IMR-90 (cell line): Measurements from ENCODE around the gene SLIT2. TPM values are rescaled to one million over a fixed set of nuclear protein-coding genes. Genes with fewer than 3 reads are reported as not detected.

ENCODE experiments used
- ATAC-seq: fragments of 200-7000 bp; cut with Tn5 transposase; 2 replicates; pipeline ENCODE4 v1.9.1; 2020; ENCODE audit warnings: low read depth, mild to moderate bottlenecking, moderate library complexity
- BruUV-seq: library from RNA; stranded (reverse); fragments of 400-500 nt; replicated peaks from 2 replicates; lab custom pipeline; 2021; lab: Mats Ljungman, UMichigan
- CTCF ChIA-PET: fragments of 300-600 bp; formaldehyde crosslinking; extraction: SDS; loops from one replicate; lab custom pipeline; 2021; ENCODE audit warnings: antibody characterized with exemption; lab: Yijun Ruan, JAX
- POLR2A ChIA-PET: fragments of 300-600 bp; sonication (Branson Sonifier 250); formaldehyde crosslinking; loops from one replicate; lab custom pipeline; 2022; ENCODE audit warnings: antibody characterized with exemption; ENCODE audit not compliant: unreplicated experiment; lab: Charles Lee
- DNase-seq: peaks from one replicate; pipeline ENCODE4 v3.0.0; 2013
- H2AFZ ChIP-seq: replicated peaks from 2 replicates; pipeline ENCODE3; 2013; ENCODE audit warnings: low read length, mild to moderate bottlenecking; ENCODE audit not compliant: poor library complexity
- H2AK5ac ChIP-seq: 2 replicates; pipeline ENCODE4 v1.6.1; 2013; ENCODE audit warnings: low read depth, low read length, inconsistent platforms
- H2AK9ac ChIP-seq: replicated peaks from 2 replicates; pipeline ENCODE3; 2013; ENCODE audit warnings: mild to moderate bottlenecking, low read depth, low read length, moderate library complexity; ENCODE audit not compliant: poor library complexity
- H2BK120ac ChIP-seq: 2 replicates; pipeline ENCODE4 v1.6.1; 2013; ENCODE audit warnings: low read depth, low read length, inconsistent platforms
- H2BK15ac ChIP-seq: 3 replicates; pipeline ENCODE4 v1.6.1; 2013; ENCODE audit warnings: low read depth, low read length, inconsistent platforms
- H2BK20ac ChIP-seq: 2 replicates; pipeline ENCODE4 v1.6.1; 2013; ENCODE audit warnings: low read depth, mild to moderate bottlenecking, inconsistent platforms, low read length, moderate library complexity
- H2BK5ac ChIP-seq: 2 replicates; pipeline ENCODE4 v1.6.1; 2013; ENCODE audit warnings: mild to moderate bottlenecking, low read depth, low read length, inconsistent platforms; ENCODE audit not compliant: poor library complexity, severe bottlenecking
- H3K14ac ChIP-seq: replicated peaks from 2 replicates; pipeline ENCODE4 v1.6.1; 2013; ENCODE audit warnings: low read depth, low read length, inconsistent platforms
- H3K18ac ChIP-seq: 2 replicates; pipeline ENCODE4 v1.6.1; 2013; ENCODE audit warnings: low read depth, low read length, control low read depth
- H3K23ac ChIP-seq: 2 replicates; pipeline ENCODE4 v1.6.1; 2013; ENCODE audit warnings: low read depth, low read length, inconsistent platforms
- H3K27ac ChIP-seq: 2 replicates; pipeline ENCODE4 v1.5.1; 2013; ENCODE audit warnings: mild to moderate bottlenecking, control low read depth, low read length; ENCODE audit not compliant: insufficient read depth
- H3K27me3 ChIP-seq: 2 replicates; pipeline ENCODE4 v1.6.1; 2013; ENCODE audit warnings: low read length; ENCODE audit not compliant: control insufficient read depth, insufficient read depth
- H3K36me3 ChIP-seq: 2 replicates; pipeline ENCODE4 v1.6.1; 2013; ENCODE audit warnings: low read length, mixed read lengths; ENCODE audit not compliant: control insufficient read depth, insufficient read depth
- H3K4ac ChIP-seq: 2 replicates; pipeline ENCODE4 v1.6.1; 2013; ENCODE audit warnings: low read depth, low read length, inconsistent platforms
- H3K4me1 ChIP-seq: 2 replicates; pipeline ENCODE4 v1.6.1; 2013; ENCODE audit warnings: low read length, mixed read lengths; ENCODE audit not compliant: control insufficient read depth, insufficient read depth
- H3K4me2 ChIP-seq: 2 replicates; pipeline ENCODE4 v1.6.1; 2013; ENCODE audit warnings: low read depth, mild to moderate bottlenecking, control low read depth, low read length, moderate library complexity
- H3K4me3 ChIP-seq: 2 replicates; pipeline ENCODE4 v1.5.1; 2013; ENCODE audit warnings: low read depth, mild to moderate bottlenecking, control low read depth, low read length, moderate library complexity; ENCODE audit not compliant: insufficient read depth
- H3K56ac ChIP-seq: 2 replicates; pipeline ENCODE4 v1.6.1; 2013; ENCODE audit warnings: low read length, inconsistent platforms; ENCODE audit not compliant: insufficient read depth; ENCODE audit errors: extremely low read depth
- H3K79me1 ChIP-seq, 2 experiments: 2 replicates each; pipeline ENCODE4 v1.6.1; 2013; ENCODE audit warnings: low read length in 2 of 2, inconsistent platforms in 1 of 2, low read depth in 1 of 2
- H3K9ac ChIP-seq: 2 replicates; pipeline ENCODE4 v1.6.1; 2013; ENCODE audit warnings: low read depth, low read length, control low read depth
- H3K9me1 ChIP-seq: 2 replicates; pipeline ENCODE4 v1.6.1; 2013; ENCODE audit warnings: low read length, inconsistent platforms; ENCODE audit not compliant: insufficient read depth
- H3K9me3 ChIP-seq: 2 replicates; pipeline ENCODE4 v1.6.1; 2013; ENCODE audit warnings: low read length; ENCODE audit not compliant: control insufficient read depth, insufficient read depth
- H4K20me1 ChIP-seq: 2 replicates; pipeline ENCODE4 v1.6.1; 2013; ENCODE audit warnings: low read length, inconsistent platforms; ENCODE audit not compliant: insufficient read depth
- H4K5ac ChIP-seq: 2 replicates; pipeline ENCODE4 v1.6.1; 2013; ENCODE audit warnings: mild to moderate bottlenecking, low read depth, low read length, control low read depth
- H4K8ac ChIP-seq, 2 experiments: 2 replicates each; pipeline ENCODE4 v1.6.1; 2013; ENCODE audit warnings: low read depth in 2 of 2, low read length in 2 of 2, control low read depth in 1 of 2, inconsistent platforms in 1 of 2
- H4K91ac ChIP-seq: 2 replicates; pipeline ENCODE4 v1.6.1; 2013; ENCODE audit warnings: low read depth, low read length, inconsistent platforms; ENCODE audit not compliant: insufficient read depth
- ELK1 ChIP-seq: fragments of 150-350 bp; IDR thresholded peaks from 2 replicates; pipeline ENCODE4 v1.6.1; 2016; ENCODE audit warnings: low read depth, mild to moderate bottlenecking, low read length, moderate library complexity, borderline replicate concordance
- MAFK ChIP-seq: IDR thresholded peaks from 2 replicates; pipeline ENCODE4 v1.6.1; 2012; ENCODE audit warnings: low read depth, low read length, improper control_type of control experiment
- MAZ ChIP-seq: IDR thresholded peaks from 2 replicates; pipeline ENCODE4 v1.6.1; 2012; ENCODE audit warnings: low read depth, mild to moderate bottlenecking, low read length, improper control_type of control experiment, moderate library complexity, borderline replicate concordance
- USF2 ChIP-seq: fragments of 150-350 bp; IDR thresholded peaks from 2 replicates; pipeline ENCODE4 v1.6.1; 2017; ENCODE audit warnings: mild to moderate bottlenecking, antibody characterized with exemption, low read length, low read depth
- WGBS, 2 experiments: methylation state at CpG; one replicate each; pipeline versions ENCODE4 v1.1.5 to v1.1.7; 2013; ENCODE audit warnings: missing lambda C conversion rate in 2 of 2; ENCODE audit not compliant: insufficient read length in 1 of 2; ENCODE audit errors: extremely low coverage in 2 of 2; 5-methylcytosine and 5-hydroxymethylcytosine counted together
- dilution Hi-C: fragments of 300-500 bp; cut with HindIII; formaldehyde crosslinking; loops from one replicate; pipeline ENCODE4 v1.14.3; 2018; ENCODE audit warnings: low sequenced_read_pairs; ENCODE audit not compliant: unreplicated experiment
- in situ Hi-C: fragments of 300-500 bp; cut with MboI; formaldehyde crosslinking; loops from 3 replicates; pipeline ENCODE4 v1.14.3; 2019; ENCODE audit warnings: low sequenced_read_pairs, inconsistent platforms, mixed read lengths
- intact Hi-C: fragments of 100-400 bp; cut with micrococcal nuclease; formaldehyde crosslinking; loops from 2 replicates; pipeline ENCODE4 v1.10.0; 2022
- polyA plus RNA-seq, 3 experiments: library from polyadenylated mRNA; depleted of rRNA; stranded (reverse); fragments of >200 nt; gene quantifications; 2 replicates each; pipeline ENCODE4 v1.2.3, GENCODE V29; 2012; ENCODE audit warnings: low replicate concordance in 1 of 3
- total RNA-seq: library from RNA; depleted of rRNA; stranded (reverse); fragments of >200 nt; gene quantifications from 2 replicates; pipeline ENCODE4 v1.2.3, GENCODE V29; 2012
- TF ChIP-seq, protein P1 (sequence below): conservative IDR thresholded peaks from 2 replicates; pipeline ENCODE4 v1.5.1; 2012; ENCODE audit warnings: mild to moderate bottlenecking, low read depth, low read length, improper control_type of control experiment

The SLIT2 gene
- total and polyA plus RNA-seq, 2 of the 4 experiments (the other 2 are of a cell fraction), result 13.6 to 14.3 TPM

DNA sequence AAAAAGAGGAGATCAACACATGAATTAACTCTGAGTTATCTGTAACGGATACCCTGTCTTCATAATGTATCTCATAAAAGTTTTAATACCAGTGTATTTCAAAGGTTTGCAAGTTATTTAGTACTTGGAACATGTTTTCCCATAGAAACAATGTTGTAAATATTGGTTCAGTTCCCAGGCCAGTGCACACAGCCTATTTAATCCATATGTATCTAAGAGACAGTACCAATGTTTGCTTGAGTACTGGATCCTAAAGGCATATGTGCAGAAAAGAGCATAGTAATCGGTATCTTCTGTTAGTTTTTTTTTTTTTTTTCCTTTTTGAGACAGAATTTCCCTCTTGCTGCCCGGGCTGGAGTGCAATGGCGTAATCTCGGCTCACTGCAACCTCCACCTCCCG, 46.1 kb downstream of the SLIT2 start:
- Histone ChIP-seq H3K4ac (no peak overlapping the region), H3K14ac (no peak overlapping the region), H4K5ac (no peak overlapping the region), H3K27ac (no peak overlapping the region), H4K91ac (no peak overlapping the region), H3K79me1 (no peaks in the 10 kb centered on the region), H3K4me3 (no peak overlapping the region), H2AK9ac (no peak overlapping the region), H3K4me1 (no peaks in the 10 kb centered on the region), H2BK15ac (no peak overlapping the region), H3K23ac (no peak overlapping the region), H3K9me3 (no peaks in the 10 kb centered on the region), H3K36me3 (no peaks in the 10 kb centered on the region), H2AK5ac (no peak overlapping the region), H4K20me1 (no peaks in the 10 kb centered on the region), H4K8ac (no peak overlapping the region), H3K56ac (no peak overlapping the region), H2BK5ac (no peak overlapping the region), H3K27me3 (no peaks in the 10 kb centered on the region), H2BK20ac (no peak overlapping the region), H3K4me2 (no peak overlapping the region), H3K9me1 (no peaks in the 10 kb centered on the region), H2BK120ac (no peak overlapping the region), H3K18ac (no peak overlapping the region), H3K9ac (no peak overlapping the region), H2AFZ (no peak overlapping the region)
- DNase-seq (no peak), ATAC-seq (no peak)
- in situ Hi-C loops (no loop called here), dilution Hi-C loops (no loop called here), intact Hi-C loops (loop anchor here (2.0 kb wide), 1 partner anchor 387 kb away; no protein-coding TSS in a partner anchor)
- no CpG with 5 or more reads among the region's 6 CpGs for WGBS, 2 experiments
- BruUV-seq, result no TSS peak
- TF ChIP-seq MAFK (no peak), ELK1 (no peak), MAZ (no peak), USF2 (no peak)
- TF ChIP-seq, protein P1, sequence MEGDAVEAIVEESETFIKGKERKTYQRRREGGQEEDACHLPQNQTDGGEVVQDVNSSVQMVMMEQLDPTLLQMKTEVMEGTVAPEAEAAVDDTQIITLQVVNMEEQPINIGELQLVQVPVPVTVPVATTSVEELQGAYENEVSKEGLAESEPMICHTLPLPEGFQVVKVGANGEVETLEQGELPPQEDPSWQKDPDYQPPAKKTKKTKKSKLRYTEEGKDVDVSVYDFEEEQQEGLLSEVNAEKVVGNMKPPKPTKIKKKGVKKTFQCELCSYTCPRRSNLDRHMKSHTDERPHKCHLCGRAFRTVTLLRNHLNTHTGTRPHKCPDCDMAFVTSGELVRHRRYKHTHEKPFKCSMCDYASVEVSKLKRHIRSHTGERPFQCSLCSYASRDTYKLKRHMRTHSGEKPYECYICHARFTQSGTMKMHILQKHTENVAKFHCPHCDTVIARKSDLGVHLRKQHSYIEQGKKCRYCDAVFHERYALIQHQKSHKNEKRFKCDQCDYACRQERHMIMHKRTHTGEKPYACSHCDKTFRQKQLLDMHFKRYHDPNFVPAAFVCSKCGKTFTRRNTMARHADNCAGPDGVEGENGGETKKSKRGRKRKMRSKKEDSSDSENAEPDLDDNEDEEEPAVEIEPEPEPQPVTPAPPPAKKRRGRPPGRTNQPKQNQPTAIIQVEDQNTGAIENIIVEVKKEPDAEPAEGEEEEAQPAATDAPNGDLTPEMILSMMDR, result no peak
- ChIA-PET CTCF (interaction anchor here (0.6 kb wide), 1 partner anchor 17 kb away, joined by 3 read pairs; no protein-coding TSS in a partner anchor), POLR2A (no interaction called here)
